HepG2 (cell line): Measurements from ENCODE around the gene TAF1B. TPM values are rescaled to one million over a fixed set of nuclear protein-coding genes. Genes with fewer than 3 reads are reported as not detected.

Experiments used
- FOXK1 ChIP-seq: sonication (generic); formaldehyde crosslinking; IDR thresholded peaks from 2 replicates; pipeline ENCODE4 v1.4.0; 2020; ENCODE audit warnings: low read depth, missing genetic modification reagents, borderline replicate concordance
- GATAD1 ChIP-seq: IDR thresholded peaks from 2 replicates; pipeline ENCODE4 v1.6.1; 2016; ENCODE audit warnings: missing genetic modification reagents, missing compliant biosample characterization
- ISL2 ChIP-seq: sonication (generic); formaldehyde crosslinking; IDR thresholded peaks from 2 replicates; pipeline ENCODE4 v1.5.0; 2020; ENCODE audit warnings: missing genetic modification reagents
- KAT2B ChIP-seq: fragments of 150-350 bp; IDR thresholded peaks from 2 replicates; pipeline ENCODE4 v1.6.1; 2014; ENCODE audit warnings: low read depth, low read length, borderline replicate concordance
- KDM6A ChIP-seq: IDR thresholded peaks from 2 replicates; pipeline ENCODE4 v1.6.1; 2016; ENCODE audit warnings: low read depth
- KIAA2018 ChIP-seq: sonication (generic); formaldehyde crosslinking; IDR thresholded peaks from 2 replicates; pipeline ENCODE4 v1.5.0; 2020; ENCODE audit warnings: mild to moderate bottlenecking, missing genetic modification reagents, borderline replicate concordance
- MED1 ChIP-seq: sonication (generic); formaldehyde crosslinking; IDR thresholded peaks from 2 replicates; pipeline ENCODE4 v1.4.0; 2020; ENCODE audit warnings: missing genetic modification reagents
- MIER3 ChIP-seq: IDR thresholded peaks from 2 replicates; pipeline ENCODE4 v1.6.1; 2016; ENCODE audit warnings: missing compliant biosample characterization, borderline replicate concordance
- NCOA2 ChIP-seq: sonication (generic); formaldehyde crosslinking; IDR thresholded peaks from 2 replicates; pipeline ENCODE4 v1.8.0; 2022; ENCODE audit warnings: inconsistent platforms
- NFIB ChIP-seq: sonication (generic); formaldehyde crosslinking; IDR thresholded peaks from 2 replicates; pipeline ENCODE4 v1.9.0; 2021; ENCODE audit warnings: missing genetic modification reagents, mild to moderate bottlenecking, borderline replicate concordance
- RCOR2 ChIP-seq: IDR thresholded peaks from 2 replicates; pipeline ENCODE4 v1.6.1; 2016; ENCODE audit warnings: missing biosample characterization, missing genetic modification reagents
- RFX5 ChIP-seq: IDR thresholded peaks from 2 replicates; pipeline ENCODE4 v1.6.1; 2011; ENCODE audit warnings: low read depth, low read length, improper control_type of control experiment
- SKIL ChIP-seq: sonication (generic); formaldehyde crosslinking; IDR thresholded peaks from 2 replicates; pipeline ENCODE4 v1.8.0; 2022; ENCODE audit warnings: missing genetic modification reagents, mild to moderate bottlenecking, moderate library complexity, borderline replicate concordance
- SMARCC2 ChIP-seq: fragments of 450-650 bp; IDR thresholded peaks from 2 replicates; pipeline ENCODE4 v1.6.1; 2017; ENCODE audit warnings: antibody characterized with exemption, mild to moderate bottlenecking
- SNAPC5 ChIP-seq: sonication (generic); formaldehyde crosslinking; IDR thresholded peaks from 2 replicates; pipeline ENCODE4 v1.8.1; 2023; ENCODE audit warnings: mild to moderate bottlenecking, missing genetic modification reagents, borderline replicate concordance
- TEAD3 ChIP-seq: optimal IDR thresholded peaks from 2 replicates; pipeline ENCODE3; 2016; ENCODE audit warnings: borderline replicate concordance
- ZBTB20 ChIP-seq: sonication (generic); formaldehyde crosslinking; IDR thresholded peaks from 2 replicates; pipeline ENCODE4 v1.8.1; 2023; ENCODE audit warnings: missing genetic modification reagents, low read depth, mild to moderate bottlenecking, borderline replicate concordance
- ZFP37 ChIP-seq: sonication (generic); formaldehyde crosslinking; IDR thresholded peaks from 2 replicates; pipeline ENCODE4 v1.4.0; 2020; ENCODE audit warnings: missing genetic modification reagents, borderline replicate concordance
- ZFP90 ChIP-seq: sonication (generic); formaldehyde crosslinking; IDR thresholded peaks from 2 replicates; pipeline ENCODE4 v1.8.0; 2022; ENCODE audit warnings: missing genetic modification reagents, mild to moderate bottlenecking, inconsistent platforms, borderline replicate concordance
- ZMYM4 ChIP-seq: sonication (generic); formaldehyde crosslinking; IDR thresholded peaks from 2 replicates; pipeline ENCODE4 v1.8.1; 2023; ENCODE audit warnings: mild to moderate bottlenecking, missing genetic modification reagents
- ZNF292 ChIP-seq: sonication (generic); formaldehyde crosslinking; IDR thresholded peaks from 2 replicates; pipeline ENCODE4 v1.8.1; 2022; ENCODE audit warnings: mild to moderate bottlenecking, low read depth, missing genetic modification reagents, borderline replicate concordance
- ZNF30 ChIP-seq: sonication (generic); formaldehyde crosslinking; IDR thresholded peaks from 2 replicates; pipeline ENCODE4 v1.5.0; 2020; ENCODE audit warnings: mild to moderate bottlenecking, missing genetic modification reagents
- polyA plus RNA-seq, 8 experiments: library from polyadenylated mRNA; depleted of rRNA in 3 of 8; stranded (reverse) in 7 of 8; unstranded in 1 of 8; fragments of >200 nt; fragmentation: Illumina TruSeq in 4 of 8; extraction: Trizol in 4 of 8; gene quantifications; 2 replicates each; pipeline versions ENCODE4 v1.2.1 to v1.2.3, GENCODE V29; 2011 to 2016; ENCODE audit warnings: low read depth in 4 of 8, missing spikeins in 1 of 8, mixed read lengths in 1 of 8; ENCODE audit not compliant: insufficient read depth in 1 of 8
- total RNA-seq, 5 experiments: library from RNA; depleted of rRNA; stranded (reverse); fragments of >200 nt; fragmentation: Illumina TruSeq; extraction: Trizol; gene quantifications; 2 replicates each; pipeline ENCODE4 v1.2.3, GENCODE V29; 2016; ENCODE audit warnings: low read depth in 1 of 5

Gene TAF1B
- total and polyA plus RNA-seq, 2 of the 13 experiments (the other 11 are each of a cell fraction or from before 2014, with no cell fraction given), result 13.3 to 27.7 TPM

GRCh38 chr2:9889812-9890261 lies 46.6 kb downstream of the TAF1B start (continued):
- TF ChIP-seq KIAA2018 (CRISPR knock-in tag) (no peak), ZFP90 (CRISPR knock-in tag) (no peak), ZNF292 (peak; percentile 39; the same call in 1 of the 2 replicates), NCOA2 (CRISPR knock-in tag) (peak; percentile 60; the same call in 1 of the 2 replicates), MED1 (CRISPR knock-in tag) (peak; percentile 50; the same call in 1 of the 2 replicates), ISL2 (CRISPR knock-in tag) (no peak), ZMYM4 (0 out of 2 replicates have a peak, but pooled peaks have one; percentile 36), RFX5 (no peak), GATAD1 (CRISPR knock-in tag) (0 out of 2 replicates have a peak, but pooled peaks have one; percentile 29), SMARCC2 (no peak), SNAPC5 (CRISPR knock-in tag) (no peak), NFIB (CRISPR knock-in tag) (no peak), TEAD3 (peak; percentile 62), ZNF30 (CRISPR knock-in tag) (no peak), ZFP37 (CRISPR knock-in tag) (no peak), FOXK1 (CRISPR knock-in tag) (no peak), KDM6A (0 out of 2 replicates have a peak, but pooled peaks have one; percentile 48), MIER3 (peak; percentile 51; the same call in 1 of the 2 replicates), SKIL (CRISPR knock-in tag) (no peak), RCOR2 (CRISPR knock-in tag) (no peak; the same call in 1 of the 2 replicates), ZBTB20 (CRISPR knock-in tag) (no peak), KAT2B (no peak)
